Vagina (tissue), 2 donors: ENCODE data around the gene TNFRSF14. TPM values are rescaled to one million over a fixed set of nuclear protein-coding genes. Genes with fewer than 3 reads are reported as not detected.

Experiments
- DNase-seq, 2 donors: peaks; one replicate each; pipeline ENCODE4 v3.0.0-alpha.2; 2017; ENCODE audit errors: extremely low spot score in 2 of 2
- H3K27ac ChIP-seq: fragments of 200-600 bp; sonication (generic); one replicate; pipeline ENCODE4 v1.5.1; 2019
- H3K27me3 ChIP-seq: fragments of 200-600 bp; sonication (generic); one replicate; pipeline ENCODE4 v1.5.1; 2019
- H3K36me3 ChIP-seq, 2 donors: fragments of 200-600 bp; sonication (generic); one replicate each; pipeline ENCODE4 v1.5.1; 2017 to 2019
- H3K4me1 ChIP-seq: fragments of 200-600 bp; sonication (generic); one replicate; pipeline ENCODE4 v1.5.1; 2019
- H3K4me3 ChIP-seq, 2 donors: fragments of 200-600 bp; sonication (generic); 1 replicate in 1 of 2; 2 replicates in 1 of 2; pipeline ENCODE4 v1.5.1; 2016 to 2019
- H3K9me3 ChIP-seq: fragments of 200-600 bp; sonication (generic); one replicate; pipeline ENCODE4 v1.5.1; 2019
- POLR2A ChIP-seq, 2 donors: fragments of 450-650 bp; IDR thresholded peaks; one replicate each; pipeline ENCODE4 v1.6.1; 2017; ENCODE audit warnings: antibody characterized with exemption in 2 of 2, mild to moderate bottlenecking in 2 of 2, moderate library complexity in 2 of 2
- POLR2AphosphoS5 ChIP-seq, 2 donors: sonication (generic); formaldehyde crosslinking; IDR thresholded peaks; one replicate each; pipeline ENCODE4 v1.9.0; 2017; ENCODE audit warnings: antibody characterized with exemption in 2 of 2, mild to moderate bottlenecking in 2 of 2, low read depth in 1 of 2; ENCODE audit not compliant: insufficient read depth in 1 of 2
- intact Hi-C: fragments of 100-400 bp; cut with DNase I; formaldehyde crosslinking; loops from one replicate; pipeline ENCODE4 v1.15.1; 2023
- total RNA-seq: library from RNA; depleted of rRNA; stranded (reverse); fragments of >200 nt; gene quantifications from one replicate; pipeline ENCODE4 v1.2.3, GENCODE V29; 2016
- TF ChIP-seq, protein P1 (sequence below), 3 experiments: fragments of 450-650 bp in 2 of 3; fragments of 200-600 bp in 1 of 3; sonication (generic) in 1 of 3; IDR thresholded peaks; one replicate each; pipeline ENCODE4 v1.5.1; 2017 to 2019; ENCODE audit warnings: antibody characterized with exemption in 3 of 3, mild to moderate bottlenecking in 2 of 3, moderate library complexity in 2 of 3

Gene TNFRSF14
- total RNA-seq, 1 donor from 2014 or later = 49.6 TPM

GRCh38 chr1:2591233-2591580 lies 35.0 kb downstream of the TNFRSF14 start:
- H3K4me3 ChIP-seq = no peak overlapping the region
- H3K9me3 ChIP-seq = no peaks in the 10 kb centered on the region
- H3K4me1 ChIP-seq = peaks cover 37% of the 10 kb centered on the region
- H3K36me3 ChIP-seq = no peaks in the 10 kb centered on the region
- no peak for DNase-seq
- intact Hi-C loops = loop anchor here (5.0 kb wide), 1 partner anchor 51 kb away; no protein-coding TSS in a partner anchor
- no peaks in the 10 kb centered on the region for H3K27me3 ChIP-seq
- TF ChIP-seq, protein P1, sequence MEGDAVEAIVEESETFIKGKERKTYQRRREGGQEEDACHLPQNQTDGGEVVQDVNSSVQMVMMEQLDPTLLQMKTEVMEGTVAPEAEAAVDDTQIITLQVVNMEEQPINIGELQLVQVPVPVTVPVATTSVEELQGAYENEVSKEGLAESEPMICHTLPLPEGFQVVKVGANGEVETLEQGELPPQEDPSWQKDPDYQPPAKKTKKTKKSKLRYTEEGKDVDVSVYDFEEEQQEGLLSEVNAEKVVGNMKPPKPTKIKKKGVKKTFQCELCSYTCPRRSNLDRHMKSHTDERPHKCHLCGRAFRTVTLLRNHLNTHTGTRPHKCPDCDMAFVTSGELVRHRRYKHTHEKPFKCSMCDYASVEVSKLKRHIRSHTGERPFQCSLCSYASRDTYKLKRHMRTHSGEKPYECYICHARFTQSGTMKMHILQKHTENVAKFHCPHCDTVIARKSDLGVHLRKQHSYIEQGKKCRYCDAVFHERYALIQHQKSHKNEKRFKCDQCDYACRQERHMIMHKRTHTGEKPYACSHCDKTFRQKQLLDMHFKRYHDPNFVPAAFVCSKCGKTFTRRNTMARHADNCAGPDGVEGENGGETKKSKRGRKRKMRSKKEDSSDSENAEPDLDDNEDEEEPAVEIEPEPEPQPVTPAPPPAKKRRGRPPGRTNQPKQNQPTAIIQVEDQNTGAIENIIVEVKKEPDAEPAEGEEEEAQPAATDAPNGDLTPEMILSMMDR (IDR thresholded peaks at IDR 0.05) = no peak
- TF ChIP-seq POLR2AphosphoS5 (IDR thresholded peaks at IDR 0.05; ENCODE audit: insufficient read depth in 1 of 2, low read depth in 1 of 2) (no peak), POLR2A (IDR thresholded peaks at IDR 0.05) (no peak)
- H3K27ac ChIP-seq = no peak overlapping the region

GRCh38 chr1:2591581-2592261 lies 35.5 kb downstream of the TNFRSF14 start:
- Histone ChIP-seq H3K36me3 (no peaks in the 10 kb centered on the region), H3K9me3 (no peaks in the 10 kb centered on the region), H3K27me3 (no peaks in the 10 kb centered on the region), H3K4me3 (no peak overlapping the region), H3K4me1 (peaks cover 37% of the 10 kb centered on the region), H3K27ac (no peak overlapping the region)
- intact Hi-C loops = loop anchor here (5.0 kb wide), 1 partner anchor 51 kb away; no protein-coding TSS in a partner anchor
- TF ChIP-seq POLR2AphosphoS5 (IDR thresholded peaks at IDR 0.05; ENCODE audit: insufficient read depth in 1 of 2, low read depth in 1 of 2) (no peak), POLR2A (IDR thresholded peaks at IDR 0.05) (no peak)
- TF ChIP-seq, protein P1 (IDR thresholded peaks at IDR 0.05) = no peak
- DNase-seq = no peak

GRCh38 chr1:2592672-2593071 lies 36.5 kb downstream of the TNFRSF14 start:
- TF ChIP-seq POLR2AphosphoS5 (IDR thresholded peaks at IDR 0.05; ENCODE audit: insufficient read depth in 1 of 2, low read depth in 1 of 2) (no peak), POLR2A (IDR thresholded peaks at IDR 0.05) (no peak)
- TF ChIP-seq, protein P1 (IDR thresholded peaks at IDR 0.05) = no peak
- H3K9me3 ChIP-seq = no peaks in the 10 kb centered on the region
- H3K27me3 ChIP-seq = no peaks in the 10 kb centered on the region
- DNase-seq = no peak
- H3K4me1 ChIP-seq = peaks cover 31% of the 10 kb centered on the region
- intact Hi-C loops = loop anchor here (5.0 kb wide), 1 partner anchor 50 kb away; no protein-coding TSS in a partner anchor
- no peak overlapping the region for H3K4me3 ChIP-seq
- no peaks in the 10 kb centered on the region for H3K36me3 ChIP-seq
- no peak overlapping the region for H3K27ac ChIP-seq

GRCh38 chr1:2593251-2593878 lies 37.2 kb downstream of the TNFRSF14 start:
- peak overlapping the region; percentile 29 to 38 for H3K4me3 ChIP-seq
- intact Hi-C loops = loop anchor here (5.0 kb wide), 1 partner anchor 49 kb away; no protein-coding TSS in a partner anchor
- H3K27me3 ChIP-seq = no peaks in the 10 kb centered on the region
- no peaks in the 10 kb centered on the region for H3K9me3 ChIP-seq
- H3K27ac ChIP-seq = no peak overlapping the region
- no peak for DNase-seq
- H3K36me3 ChIP-seq = no peaks in the 10 kb centered on the region
- peaks cover 24% of the 10 kb centered on the region for H3K4me1 ChIP-seq
- TF ChIP-seq POLR2AphosphoS5 (IDR thresholded peaks at IDR 0.05; ENCODE audit: insufficient read depth in 1 of 2, low read depth in 1 of 2) = no peak
- TF ChIP-seq, protein P1 (IDR thresholded peaks at IDR 0.05) = no peak
- no peak for TF ChIP-seq POLR2A (IDR thresholded peaks at IDR 0.05)
